Peyer's patch (tissue), 4 donors: ENCODE results near the gene PARP1. TPM values are rescaled to one million over a fixed set of nuclear protein-coding genes. Genes with fewer than 3 reads are reported as not detected.
"Not testable (repeated sequence)": the region's sequence is repeated elsewhere in the genome, so short reads cannot be mapped to it uniquely, and the experiment has no call there.

ENCODE experiments used
- DNase-seq, 3 donors: peaks; one replicate each; pipeline ENCODE4 v3.0.0-alpha.2; 2017 to 2019
- H3K27ac ChIP-seq, 4 donors: fragments of 200-600 bp; sonication (generic); one replicate each; pipeline ENCODE4 v1.5.1; 2016 to 2019
- H3K27me3 ChIP-seq, 2 donors: fragments of 200-600 bp; sonication (generic); one replicate each; pipeline ENCODE4 v1.5.1; 2019
- H3K36me3 ChIP-seq, 3 donors: fragments of 200-600 bp; sonication (generic); one replicate each; pipeline ENCODE4 v1.5.1; 2016 to 2019
- H3K4me1 ChIP-seq, 4 donors: fragments of 200-600 bp; sonication (generic); one replicate each; pipeline ENCODE4 v1.5.1; 2016 to 2019
- H3K4me3 ChIP-seq, 4 donors: fragments of 200-600 bp; sonication (generic); 1 replicate in 3 of 4; 2 replicates in 1 of 4; pipeline ENCODE4 v1.5.1; 2016 to 2019; ENCODE audit warnings: mild to moderate bottlenecking in 1 of 4
- H3K9me3 ChIP-seq, 4 donors: fragments of 200-600 bp; sonication (generic); one replicate each; pipeline ENCODE4 v1.5.1; 2016 to 2019; ENCODE audit warnings: mild to moderate bottlenecking in 1 of 4
- POLR2A ChIP-seq, 2 donors: fragments of 450-650 bp; IDR thresholded peaks; one replicate each; pipeline ENCODE4 v1.5.1; 2017; ENCODE audit warnings: antibody characterized with exemption in 2 of 2, mild to moderate bottlenecking in 2 of 2, moderate library complexity in 2 of 2
- total RNA-seq, 4 donors: library from RNA; depleted of rRNA; stranded (reverse); fragments of >200 nt; gene quantifications; one replicate each; pipeline ENCODE4 v1.1.0, GENCODE V29; 2016
- TF ChIP-seq, protein P1 (sequence below), 6 experiments: fragments of 450-650 bp in 4 of 6; fragments of 200-600 bp in 2 of 6; sonication (generic) in 1 of 6; IDR thresholded peaks; one replicate each; pipeline ENCODE4 v1.5.1; 2017 to 2019; ENCODE audit warnings: antibody characterized with exemption in 6 of 6, mild to moderate bottlenecking in 3 of 6, moderate library complexity in 1 of 6

The PARP1 gene
- total RNA-seq, 4 donors from 2014 or later: 25.2 to 145 (median 54.4) TPM

DNA sequence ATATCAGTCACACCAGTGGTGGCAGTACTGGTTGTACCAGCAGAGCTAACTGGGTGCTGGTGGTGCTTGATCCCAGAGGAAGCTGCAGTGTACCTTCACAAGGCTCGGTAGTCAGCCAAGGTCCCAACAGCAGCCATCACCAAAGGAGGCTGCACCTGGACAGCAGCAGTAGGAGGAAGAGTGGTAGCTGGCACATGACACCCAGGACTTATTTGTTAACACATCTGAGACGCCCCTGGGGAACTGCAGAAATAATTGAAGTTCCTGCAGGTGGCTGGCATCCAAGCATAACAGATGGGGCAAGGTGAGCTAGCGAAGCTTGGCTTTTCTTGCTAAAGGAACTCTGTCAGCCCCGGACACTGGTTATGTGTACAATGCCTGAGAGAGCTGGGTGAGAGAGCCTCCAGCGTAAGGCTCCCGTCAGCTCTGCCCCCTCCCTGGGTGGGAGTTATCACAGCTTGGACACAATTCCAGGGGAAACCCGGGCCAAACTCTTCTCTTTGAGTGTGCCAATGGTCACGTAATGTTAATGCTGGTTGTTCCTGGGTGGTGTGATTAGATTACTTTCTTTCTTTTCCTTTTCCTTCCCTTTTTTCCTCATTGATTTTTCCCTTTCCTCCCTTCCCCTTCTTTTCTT, 29.1 kb upstream of the PARP1 start:
- no peaks in the 10 kb centered on the region for H3K36me3 ChIP-seq
- peak overlapping the region in 1 of 4 donors; percentile 58 for H3K27ac ChIP-seq
- H3K4me3 ChIP-seq: no peak overlapping the region
- DNase-seq: peak in 2 of 3 donors; percentile 82 to 86
- TF ChIP-seq, protein P1, sequence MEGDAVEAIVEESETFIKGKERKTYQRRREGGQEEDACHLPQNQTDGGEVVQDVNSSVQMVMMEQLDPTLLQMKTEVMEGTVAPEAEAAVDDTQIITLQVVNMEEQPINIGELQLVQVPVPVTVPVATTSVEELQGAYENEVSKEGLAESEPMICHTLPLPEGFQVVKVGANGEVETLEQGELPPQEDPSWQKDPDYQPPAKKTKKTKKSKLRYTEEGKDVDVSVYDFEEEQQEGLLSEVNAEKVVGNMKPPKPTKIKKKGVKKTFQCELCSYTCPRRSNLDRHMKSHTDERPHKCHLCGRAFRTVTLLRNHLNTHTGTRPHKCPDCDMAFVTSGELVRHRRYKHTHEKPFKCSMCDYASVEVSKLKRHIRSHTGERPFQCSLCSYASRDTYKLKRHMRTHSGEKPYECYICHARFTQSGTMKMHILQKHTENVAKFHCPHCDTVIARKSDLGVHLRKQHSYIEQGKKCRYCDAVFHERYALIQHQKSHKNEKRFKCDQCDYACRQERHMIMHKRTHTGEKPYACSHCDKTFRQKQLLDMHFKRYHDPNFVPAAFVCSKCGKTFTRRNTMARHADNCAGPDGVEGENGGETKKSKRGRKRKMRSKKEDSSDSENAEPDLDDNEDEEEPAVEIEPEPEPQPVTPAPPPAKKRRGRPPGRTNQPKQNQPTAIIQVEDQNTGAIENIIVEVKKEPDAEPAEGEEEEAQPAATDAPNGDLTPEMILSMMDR (IDR thresholded peaks at IDR 0.05): no peak
- TF ChIP-seq POLR2A (IDR thresholded peaks at IDR 0.05): no peak
- no peaks in the 10 kb centered on the region for H3K9me3 ChIP-seq
- no peaks in the 10 kb centered on the region for H3K27me3 ChIP-seq
- no peaks in the 10 kb centered on the region for H3K4me1 ChIP-seq

DNA sequence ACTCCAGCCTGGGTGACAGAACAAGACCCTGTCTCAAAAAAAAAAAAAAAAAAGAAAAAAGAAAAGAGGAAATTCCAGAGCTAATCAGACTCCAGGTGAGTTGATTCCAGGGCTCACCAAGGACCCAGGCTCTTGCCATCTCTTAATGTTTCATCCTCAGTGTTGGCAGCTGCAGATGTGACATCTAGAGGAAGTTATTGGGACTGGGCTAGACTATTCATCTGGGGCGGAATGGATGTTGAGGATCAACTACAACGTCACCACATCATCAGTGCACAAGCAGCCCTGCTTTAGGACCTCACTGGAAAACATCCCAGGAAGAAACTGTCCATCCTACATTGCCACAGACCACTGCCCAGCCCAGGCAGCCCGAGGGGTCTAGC, 28.6 kb upstream of the PARP1 start:
- no peaks in the 10 kb centered on the region for H3K27me3 ChIP-seq
- no peaks in the 10 kb centered on the region for H3K36me3 ChIP-seq
- no peaks in the 10 kb centered on the region for H3K4me1 ChIP-seq
- no peak for DNase-seq
- no peaks in the 10 kb centered on the region for H3K9me3 ChIP-seq
- TF ChIP-seq POLR2A (IDR thresholded peaks at IDR 0.05): no peak
- TF ChIP-seq, protein P1 (IDR thresholded peaks at IDR 0.05): no peak
- no peak overlapping the region for H3K4me3 ChIP-seq
- peak overlapping the region in 1 of 4 donors; percentile 58 for H3K27ac ChIP-seq

DNA sequence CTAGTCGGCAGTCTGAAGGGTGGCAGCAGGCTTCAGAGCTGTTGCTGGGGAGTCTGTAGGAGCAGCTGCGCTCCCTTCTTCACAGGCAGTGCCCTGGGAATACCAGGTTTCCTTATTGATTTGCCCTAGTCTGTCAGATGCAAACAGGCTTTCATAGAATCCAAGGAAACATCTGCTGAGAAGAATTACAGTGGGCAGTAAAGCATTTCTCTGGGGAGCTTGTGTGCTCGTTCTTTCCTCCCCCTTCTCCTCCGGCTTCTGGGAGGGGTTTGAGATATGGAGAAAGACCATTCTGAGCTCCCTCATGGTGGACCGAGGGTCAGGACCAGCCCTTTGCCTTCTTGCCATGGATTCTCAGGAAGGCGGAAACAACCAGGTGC, 25.4 kb upstream of the PARP1 start:
- DNase-seq: no peak
- Histone ChIP-seq H3K4me1 (no peaks in the 10 kb centered on the region), H3K36me3 (no peaks in the 10 kb centered on the region), H3K27ac (no peak overlapping the region), H3K4me3 (no peak overlapping the region), H3K27me3 (no peaks in the 10 kb centered on the region), H3K9me3 (no peaks in the 10 kb centered on the region)
- no peak for TF ChIP-seq POLR2A (IDR thresholded peaks at IDR 0.05)
- TF ChIP-seq, protein P1 (IDR thresholded peaks at IDR 0.05): no peak

DNA sequence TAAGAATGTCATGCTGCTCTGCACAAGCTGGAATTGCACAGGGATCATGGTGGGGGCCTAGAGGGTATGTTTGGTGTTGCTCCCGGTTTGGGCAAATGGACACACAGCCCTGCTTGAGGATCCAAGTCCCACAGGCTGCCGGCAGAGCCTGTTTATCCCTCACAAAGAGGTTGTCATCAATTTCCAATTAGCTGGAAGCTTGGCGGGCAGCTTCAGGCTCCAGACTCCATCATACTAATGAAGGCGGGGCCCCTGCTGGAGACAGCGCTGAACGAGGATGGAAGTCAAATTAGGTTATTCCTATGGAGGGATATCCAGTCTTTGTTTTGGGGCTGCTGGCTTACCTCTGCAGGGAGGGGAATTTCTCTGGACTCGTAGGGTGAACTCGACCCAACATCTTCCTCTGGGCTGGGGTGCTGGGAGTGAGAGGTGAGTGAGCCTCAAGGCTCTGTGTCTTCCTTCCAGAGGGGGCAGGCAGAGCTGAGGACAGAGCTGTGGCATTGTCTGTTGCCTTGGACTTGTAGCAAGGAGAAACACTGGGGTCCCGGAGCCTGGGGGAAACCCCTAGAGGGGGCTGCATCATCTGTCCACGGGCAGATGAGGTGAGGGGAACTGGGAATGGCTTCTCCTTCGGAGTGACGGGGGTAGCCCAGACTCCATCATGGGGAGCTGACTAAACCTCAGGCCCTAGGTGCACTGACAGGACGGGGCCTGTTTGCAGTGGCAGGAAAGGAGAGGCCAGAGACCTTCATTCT, 24.9 kb upstream of the PARP1 start:
- no peaks in the 10 kb centered on the region for H3K27me3 ChIP-seq
- no peak overlapping the region for H3K27ac ChIP-seq
- no peaks in the 10 kb centered on the region for H3K9me3 ChIP-seq
- H3K36me3 ChIP-seq: no peaks in the 10 kb centered on the region
- no peak overlapping the region for H3K4me3 ChIP-seq
- no peaks in the 10 kb centered on the region for H3K4me1 ChIP-seq
- TF ChIP-seq, protein P1 (IDR thresholded peaks at IDR 0.05): no peak
- TF ChIP-seq POLR2A (IDR thresholded peaks at IDR 0.05): no peak
- DNase-seq: no peak

DNA sequence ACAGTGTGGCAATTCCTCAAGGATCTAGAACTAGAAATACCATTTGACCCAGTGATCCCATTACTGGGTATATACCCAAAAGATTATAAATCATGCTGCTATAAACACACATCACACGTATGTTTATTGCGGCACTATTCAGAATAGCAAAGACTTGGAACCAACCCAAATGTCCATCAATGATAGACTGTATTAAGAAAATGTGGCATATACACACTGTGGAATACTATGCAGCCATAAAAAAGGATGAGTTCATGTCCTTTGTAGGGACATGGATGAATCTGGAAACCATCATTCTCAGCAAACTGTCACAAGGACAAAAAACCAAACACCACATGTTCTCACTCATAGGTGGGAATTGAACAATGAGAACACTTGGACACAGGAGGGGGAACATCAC, 24.0 kb upstream of the PARP1 start:
- not testable (repeated sequence) for H3K9me3 ChIP-seq, H3K27ac ChIP-seq, H3K27me3 ChIP-seq, DNase-seq, H3K4me3 ChIP-seq, H3K36me3 ChIP-seq, H3K4me1 ChIP-seq

DNA sequence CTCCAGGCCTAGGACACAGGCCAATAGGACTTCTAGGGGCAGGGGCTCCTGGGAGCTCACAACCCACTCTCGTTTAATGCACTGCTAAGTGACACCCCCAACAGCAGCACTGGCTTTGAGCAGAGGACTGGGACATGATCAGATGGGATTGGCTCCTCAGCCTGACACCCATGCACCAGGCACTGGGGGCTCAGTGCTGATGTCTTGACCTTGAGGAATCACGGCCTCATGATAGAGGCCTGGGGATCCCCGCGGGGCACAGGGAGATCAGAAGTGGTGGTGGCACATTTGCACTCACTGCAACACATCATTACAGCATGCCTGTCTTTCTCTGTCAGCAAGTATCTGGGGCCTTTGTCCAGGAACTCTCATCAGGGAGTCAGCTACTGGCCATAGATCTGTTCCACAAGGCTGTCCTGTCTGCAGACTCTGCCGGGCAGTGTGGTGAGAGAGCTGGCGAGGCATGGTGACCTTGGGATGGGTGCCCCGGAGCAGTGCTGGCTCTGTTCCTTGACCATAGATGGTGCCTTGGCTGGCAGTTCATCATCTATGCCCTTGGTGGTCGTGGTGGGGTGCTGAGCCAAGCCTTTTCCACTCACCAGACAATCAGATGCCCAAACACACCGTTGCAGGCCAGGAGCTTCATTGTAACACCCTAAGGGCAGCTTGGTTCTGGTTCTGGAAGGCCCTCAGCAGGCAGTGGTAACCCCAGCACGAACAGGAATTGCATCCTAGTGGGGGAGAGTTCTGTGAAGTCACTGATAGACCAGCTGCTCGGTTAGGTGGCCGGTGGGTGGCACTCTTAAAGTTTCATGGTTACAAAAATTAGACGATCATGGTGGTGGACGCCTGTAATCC, 22.2 kb upstream of the PARP1 start:
- Histone ChIP-seq H3K9me3 (no peaks in the 10 kb centered on the region), H3K27ac (no peak overlapping the region), H3K4me1 (no peaks in the 10 kb centered on the region), H3K36me3 (no peaks in the 10 kb centered on the region), H3K27me3 (no peaks in the 10 kb centered on the region), H3K4me3 (no peak overlapping the region)
- TF ChIP-seq POLR2A (IDR thresholded peaks at IDR 0.05): no peak
- TF ChIP-seq, protein P1 (IDR thresholded peaks at IDR 0.05): no peak
- DNase-seq: no peak
